CD1c-positive myeloid dendritic cell (primary cell): ENCODE results near the gene LRRC58.
"Not testable (repeated sequence)": the region's sequence is repeated elsewhere in the genome, so short reads cannot be mapped to it uniquely, and the experiment has no call there.

Experiments
- DNase-seq: peaks from one replicate; pipeline ENCODE4 v3.0.0-alpha.2; 2016; ENCODE audit errors: extremely low spot score

The LRRC58 gene

GRCh38 chr3:120348991-120349854 is at the start of gene LRRC58:
TSS of gene LRRC58 (minus strand) at chr3:120349354. CDS start at chr3:120349243, 111 bp downstream.
- peak; percentile 98 for DNase-seq

GRCh38 chr3:120396469-120396868 is 47.3 kb upstream of the LRRC58 start:
- DNase-seq: no peak

- DNase-seq: no peak
These were observed 45.2 kb upstream of the LRRC58 start for GRCh38 chr3:120394347-120394746.

GRCh38 chr3:120393761-120394160 is 44.6 kb upstream of the LRRC58 start:
- no peak for DNase-seq

GRCh38 chr3:120393243-120393642 is 44.1 kb upstream of the LRRC58 start:
- DNase-seq: no peak

GRCh38 chr3:120382941-120383447 is 33.8 kb upstream of the LRRC58 start:
- DNase-seq: no peak

- DNase-seq: no peak
These were observed 32.3 kb upstream of the LRRC58 start for GRCh38 chr3:120381503-120381902.

- not testable (repeated sequence) for DNase-seq
These were observed 28.8 kb upstream of the LRRC58 start for GRCh38 chr3:120377948-120378347.

- DNase-seq: no peak
These were observed 21.3 kb upstream of the LRRC58 start for GRCh38 chr3:120370463-120370862.

- no peak for DNase-seq
These were observed 19.9 kb upstream of the LRRC58 start for GRCh38 chr3:120369037-120369467.

GRCh38 chr3:120368172-120368571 is 19.0 kb upstream of the LRRC58 start:
- DNase-seq: no peak

GRCh38 chr3:120364821-120365220 is 15.7 kb upstream of the LRRC58 start:
- no peak for DNase-seq

- DNase-seq: no peak
These were observed 14.9 kb upstream of the LRRC58 start for GRCh38 chr3:120364101-120364500.

- no peak for DNase-seq
These were observed 8.7 kb upstream of the LRRC58 start for GRCh38 chr3:120357807-120358206.

GRCh38 chr3:120355486-120355885 is 6.3 kb upstream of the LRRC58 start:
- no peak for DNase-seq

- DNase-seq: no peak
These were observed 4.3 kb upstream of the LRRC58 start for GRCh38 chr3:120353463-120353862.

GRCh38 chr3:120352017-120352416 is 2.9 kb upstream of the LRRC58 start:
- no peak for DNase-seq

GRCh38 chr3:120350401-120350941 is 1.3 kb upstream of the LRRC58 start:
- DNase-seq: no peak

- DNase-seq: no peak
These were observed 636 bp upstream of the LRRC58 start for GRCh38 chr3:120349855-120350125.

GRCh38 chr3:120348065-120348990 is 826 bp downstream of the LRRC58 start:
- peak; percentile 50 for DNase-seq

- no peak for DNase-seq
These were observed 4.8 kb downstream of the LRRC58 start for GRCh38 chr3:120344349-120344748.

- no peak for DNase-seq
These were observed 7.4 kb downstream of the LRRC58 start for GRCh38 chr3:120341658-120342346.
